AG04450 (cell line): ENCODE data around the gene TNK2. TPM values are rescaled to one million over a fixed set of nuclear protein-coding genes. Genes with fewer than 3 reads are reported as not detected.
"Not testable (repeated sequence)": the region's sequence is repeated elsewhere in the genome, so short reads cannot be mapped to it uniquely, and the experiment has no call there.

Source experiments
- CTCF ChIA-PET: fragments of 300-600, 350-600 bp; formaldehyde crosslinking; extraction: SDS; loops from one replicate; lab custom pipeline; 2022; ENCODE audit warnings: antibody characterized with exemption, inconsistent platforms; lab: Charles Lee
- POLR2A ChIA-PET: fragments of 350-600 bp; formaldehyde crosslinking; extraction: SDS; loops from one replicate; lab custom pipeline; 2021; ENCODE audit warnings: antibody characterized with exemption, inconsistent platforms; lab: Yijun Ruan, JAX
- DNase-seq: peaks from one replicate; pipeline ENCODE4 v3.0.0-alpha.2; 2011; ENCODE audit warnings: low read depth, low spot score
- H3K27ac ChIP-seq: one replicate; pipeline ENCODE4 v1.5.1; 2012; ENCODE audit warnings: low read depth, low read length, control low read depth
- H3K27me3 ChIP-seq: one replicate; pipeline ENCODE4 v1.6.0; 2012; ENCODE audit warnings: low read length; ENCODE audit not compliant: control insufficient read depth, insufficient read depth
- H3K4me3 ChIP-seq: 2 replicates; pipeline ENCODE4 v1.5.1; 2011; ENCODE audit warnings: mild to moderate bottlenecking, low read depth, low read length, control low read depth
- H3K9me3 ChIP-seq: 2 replicates; pipeline ENCODE4 v1.5.1; 2012; ENCODE audit warnings: low read length; ENCODE audit not compliant: control insufficient read depth, insufficient read depth
- polyA plus RNA-seq: library from polyadenylated mRNA; depleted of rRNA; stranded (reverse); fragments of >200 nt; gene quantifications from 2 replicates; pipeline ENCODE4 v1.2.3, GENCODE V29; 2011
- TF ChIP-seq, protein P1 (sequence below): IDR thresholded peaks from 2 replicates; pipeline ENCODE4 v1.5.1; 2011; ENCODE audit warnings: low read depth, low read length, control low read depth, inconsistent platforms

Gene TNK2
- polyA plus RNA-seq, 1 experiment = 2.7 TPM

- TF ChIP-seq, protein P1, sequence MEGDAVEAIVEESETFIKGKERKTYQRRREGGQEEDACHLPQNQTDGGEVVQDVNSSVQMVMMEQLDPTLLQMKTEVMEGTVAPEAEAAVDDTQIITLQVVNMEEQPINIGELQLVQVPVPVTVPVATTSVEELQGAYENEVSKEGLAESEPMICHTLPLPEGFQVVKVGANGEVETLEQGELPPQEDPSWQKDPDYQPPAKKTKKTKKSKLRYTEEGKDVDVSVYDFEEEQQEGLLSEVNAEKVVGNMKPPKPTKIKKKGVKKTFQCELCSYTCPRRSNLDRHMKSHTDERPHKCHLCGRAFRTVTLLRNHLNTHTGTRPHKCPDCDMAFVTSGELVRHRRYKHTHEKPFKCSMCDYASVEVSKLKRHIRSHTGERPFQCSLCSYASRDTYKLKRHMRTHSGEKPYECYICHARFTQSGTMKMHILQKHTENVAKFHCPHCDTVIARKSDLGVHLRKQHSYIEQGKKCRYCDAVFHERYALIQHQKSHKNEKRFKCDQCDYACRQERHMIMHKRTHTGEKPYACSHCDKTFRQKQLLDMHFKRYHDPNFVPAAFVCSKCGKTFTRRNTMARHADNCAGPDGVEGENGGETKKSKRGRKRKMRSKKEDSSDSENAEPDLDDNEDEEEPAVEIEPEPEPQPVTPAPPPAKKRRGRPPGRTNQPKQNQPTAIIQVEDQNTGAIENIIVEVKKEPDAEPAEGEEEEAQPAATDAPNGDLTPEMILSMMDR = no peak
- no peak for DNase-seq
- Histone ChIP-seq H3K9me3 (no peaks in the 10 kb centered on the region; the same call in 1 of the 2 replicates), H3K4me3 (no peak overlapping the region), H3K27ac (no peak overlapping the region), H3K27me3 (peaks cover 12% of the 10 kb centered on the region)
- CTCF ChIA-PET = no interaction called here
- POLR2A ChIA-PET = no interaction called here
Measured at GRCh38 chr3:195825857-195826804, 82.2 kb downstream of the TNK2 start.

GRCh38 chr3:195825191-195825588 lies 83.2 kb downstream of the TNK2 start:
- ChIA-PET POLR2A (no interaction called here), CTCF (no interaction called here)
- Histone ChIP-seq H3K9me3 (no peaks in the 10 kb centered on the region; the same call in 1 of the 2 replicates), H3K27me3 (peaks cover 18% of the 10 kb centered on the region), H3K4me3 (no peak overlapping the region), H3K27ac (no peak overlapping the region)
- DNase-seq = no peak
- TF ChIP-seq, protein P1 = no peak

DNA sequence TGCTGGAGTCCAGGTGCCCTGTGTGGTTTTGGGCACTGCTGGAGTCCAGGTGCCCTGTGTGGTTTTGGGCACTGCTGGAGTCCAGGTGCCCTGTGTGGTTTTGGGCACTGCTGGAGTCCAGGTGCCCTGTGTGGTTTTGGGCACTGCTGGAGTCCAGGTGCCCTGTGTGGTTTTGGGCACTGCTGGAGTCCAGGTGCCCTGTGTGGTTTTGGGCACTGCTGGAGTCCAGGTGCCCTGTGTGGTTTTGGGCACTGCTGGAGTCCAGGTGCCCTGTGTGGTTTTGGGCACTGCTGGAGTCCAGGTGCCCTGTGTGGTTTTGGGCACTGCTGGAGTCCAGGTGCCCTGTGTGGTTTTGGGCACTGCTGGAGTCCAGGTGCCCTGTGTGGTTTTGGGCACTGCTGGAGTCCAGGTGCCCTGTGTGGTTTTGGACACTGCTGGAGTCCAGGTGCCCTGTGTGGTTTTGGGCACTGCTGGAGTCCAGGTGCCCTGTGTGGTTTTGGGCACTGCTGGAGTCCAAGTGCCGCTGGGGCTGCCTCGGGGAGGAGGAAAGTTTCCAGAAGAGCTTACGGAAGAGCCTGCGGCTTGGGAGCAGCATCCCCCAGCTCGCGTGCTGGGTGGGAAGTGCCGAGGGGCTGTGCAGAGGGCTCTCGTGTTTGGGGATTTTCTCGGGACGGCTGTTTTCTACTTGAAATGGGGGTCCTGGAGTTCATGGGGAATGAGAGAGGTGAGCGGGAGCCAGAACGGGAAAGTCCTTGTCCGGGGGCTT lies 83.7 kb downstream of the TNK2 start:
- DNase-seq, H3K9me3 ChIP-seq, CTCF ChIA-PET, H3K4me3 ChIP-seq, POLR2A ChIA-PET, H3K27ac ChIP-seq: not testable (repeated sequence)
- H3K27me3 ChIP-seq = peaks cover 16% of the 10 kb centered on the region

DNA sequence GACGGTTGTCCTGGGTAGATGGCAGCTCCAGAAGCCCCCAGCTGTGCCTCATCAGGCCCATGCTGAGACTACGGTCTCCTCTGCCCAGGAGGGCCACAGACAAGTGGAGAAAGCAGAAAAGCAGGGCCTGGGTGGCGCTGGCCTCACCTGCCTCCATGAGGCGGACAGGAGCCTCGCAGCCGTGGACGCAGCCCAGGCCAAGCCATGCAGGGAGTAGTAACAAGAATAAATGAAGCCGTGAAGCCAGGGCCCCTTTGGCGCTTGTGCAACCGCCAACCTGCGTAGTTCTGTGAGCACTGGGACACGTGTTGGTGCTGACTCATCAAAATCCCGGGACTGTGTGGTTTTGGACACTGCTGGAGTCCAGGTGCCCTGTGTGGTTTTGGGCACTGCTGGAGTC lies 84.4 kb downstream of the TNK2 start:
- TF ChIP-seq, protein P1 = no peak
- ChIA-PET CTCF (no interaction called here), POLR2A (no interaction called here)
- Histone ChIP-seq H3K9me3 (no peaks in the 10 kb centered on the region; the same call in 1 of the 2 replicates), H3K27me3 (peaks cover 13% of the 10 kb centered on the region), H3K4me3 (no peak overlapping the region), H3K27ac (no peak overlapping the region)
- DNase-seq = no peak

DNA sequence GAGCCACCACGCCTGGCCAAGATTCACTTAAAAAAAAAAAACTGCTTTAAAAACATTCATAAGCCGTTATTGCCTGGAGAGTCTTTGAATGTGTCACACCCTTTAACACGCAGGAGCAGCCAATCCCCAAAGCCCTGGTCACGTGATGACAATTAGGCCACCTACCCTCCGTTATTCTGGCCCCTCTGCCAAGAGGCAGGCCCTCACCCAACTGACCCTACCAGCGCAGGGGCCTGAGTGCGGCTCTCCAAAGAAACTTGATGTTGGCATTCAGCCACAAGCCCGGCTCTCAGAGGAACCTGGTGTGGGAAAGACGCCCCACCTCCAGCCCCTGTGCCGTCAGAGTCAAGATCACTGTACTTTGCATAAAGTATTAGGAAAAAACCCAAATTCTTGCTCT lies 85.1 kb downstream of the TNK2 start:
- H3K27me3 ChIP-seq = peaks cover 13% of the 10 kb centered on the region
- ChIA-PET POLR2A (no interaction called here), CTCF (no interaction called here)
- DNase-seq = no peak
- no peak overlapping the region for H3K4me3 ChIP-seq
- no peak overlapping the region for H3K27ac ChIP-seq
- no peaks in the 10 kb centered on the region; the same call in 1 of the 2 replicates for H3K9me3 ChIP-seq
- TF ChIP-seq, protein P1 = no peak
